ENCODE measurements around the gene FBXW8.

FBXW8 gene

GRCh38 chr12:117026343-117026742 is 115.6 kb downstream of the FBXW8 start:
- no peak for DNase-seq

- DNase-seq: no peak
Observed at GRCh38 chr12:117026921-117027250, 116.1 kb downstream of the FBXW8 start.

GRCh38 chr12:117027251-117028086 is 116.7 kb downstream of the FBXW8 start:
- DNase-seq: no peak

GRCh38 chr12:117028254-117028653 is 117.5 kb downstream of the FBXW8 start:
- no peak for DNase-seq

GRCh38 chr12:117030187-117030900 is 119.6 kb downstream of the FBXW8 start:
- DNase-seq: no peak

GRCh38 chr12:117031843-117032592 is 121.3 kb downstream of the FBXW8 start:
- no peak for DNase-seq

GRCh38 chr12:117032593-117033381 is 122.0 kb downstream of the FBXW8 start:
- no peak for DNase-seq

GRCh38 chr12:117033382-117034221 is 122.9 kb downstream of the FBXW8 start:
- DNase-seq: no peak

GRCh38 chr12:117034249-117034648 is 123.5 kb downstream of the FBXW8 start:
- DNase-seq: no peak

GRCh38 chr12:117034701-117035151 is 124.0 kb downstream of the FBXW8 start:
- DNase-seq: no peak

GRCh38 chr12:117035287-117035686 is 124.5 kb downstream of the FBXW8 start:
- no peak for DNase-seq

GRCh38 chr12:117036046-117036445 is 125.3 kb downstream of the FBXW8 start:
- no peak for DNase-seq

GRCh38 chr12:117036547-117036946 is 125.8 kb downstream of the FBXW8 start:
- no peak for DNase-seq

GRCh38 chr12:117037289-117038022 is 126.7 kb downstream of the FBXW8 start:
- no peak for DNase-seq

- DNase-seq: no peak
Observed at GRCh38 chr12:117038023-117038680, 127.4 kb downstream of the FBXW8 start.

GRCh38 chr12:117038919-117039318 is 128.2 kb downstream of the FBXW8 start:
- DNase-seq: no peak

GRCh38 chr12:117039891-117040309 is 129.2 kb downstream of the FBXW8 start:
- DNase-seq: no peak

- no peak for DNase-seq
Observed at GRCh38 chr12:117040496-117040895, 129.7 kb downstream of the FBXW8 start.

GRCh38 chr12:117041798-117042170 is 131.0 kb downstream of the FBXW8 start:
- DNase-seq: no peak

- no peak for DNase-seq
Observed at GRCh38 chr12:117042171-117042842, 131.6 kb downstream of the FBXW8 start.
